IPS DF 19.7 (cell line): ENCODE data around the gene HLA-DMB.

Experiments used
- DNase-seq: peaks from one replicate; pipeline ENCODE4 v3.0.0-alpha.2; 2013; ENCODE audit warnings: low read depth, low spot score

HLA-DMB gene

DNA sequence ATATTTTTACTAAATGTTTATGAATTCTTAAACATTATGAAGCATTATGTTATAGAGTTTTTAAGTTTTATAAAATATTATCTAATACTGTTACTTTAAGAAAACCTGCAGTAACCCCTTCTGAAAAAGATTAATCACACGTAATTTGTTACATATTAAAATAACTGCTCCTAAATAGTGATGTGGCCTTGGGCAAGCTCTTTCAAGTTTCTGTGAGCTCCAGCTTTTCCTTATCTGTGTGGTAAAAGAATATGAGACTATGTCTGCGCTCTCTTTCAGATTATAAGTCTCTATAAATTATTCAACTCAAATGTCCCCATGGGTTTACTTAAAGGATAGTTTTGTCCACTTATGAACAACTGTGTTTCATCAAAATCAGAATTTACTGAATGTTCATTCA is 31.9 kb downstream of the HLA-DMB start:
- no peak for DNase-seq

DNA sequence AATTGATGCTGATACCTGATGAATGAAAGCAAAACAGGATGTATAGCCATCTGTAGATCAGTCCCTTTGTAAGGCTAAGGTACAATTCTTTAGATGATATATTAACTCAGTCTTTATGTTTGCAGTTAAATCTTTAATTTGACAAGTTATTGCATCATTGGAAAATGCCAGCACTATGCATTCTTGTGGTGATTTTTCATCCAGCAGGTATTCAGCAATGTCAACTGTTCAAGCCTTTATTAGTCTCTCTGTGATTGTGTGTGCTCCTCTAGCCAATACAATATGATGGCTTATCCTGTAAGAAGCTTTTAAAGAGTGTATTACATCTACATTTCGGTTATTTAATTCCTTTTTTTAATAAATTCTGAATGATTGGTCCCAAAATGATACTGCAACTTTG is 34.3 kb downstream of the HLA-DMB start:
- DNase-seq: no peak

DNA sequence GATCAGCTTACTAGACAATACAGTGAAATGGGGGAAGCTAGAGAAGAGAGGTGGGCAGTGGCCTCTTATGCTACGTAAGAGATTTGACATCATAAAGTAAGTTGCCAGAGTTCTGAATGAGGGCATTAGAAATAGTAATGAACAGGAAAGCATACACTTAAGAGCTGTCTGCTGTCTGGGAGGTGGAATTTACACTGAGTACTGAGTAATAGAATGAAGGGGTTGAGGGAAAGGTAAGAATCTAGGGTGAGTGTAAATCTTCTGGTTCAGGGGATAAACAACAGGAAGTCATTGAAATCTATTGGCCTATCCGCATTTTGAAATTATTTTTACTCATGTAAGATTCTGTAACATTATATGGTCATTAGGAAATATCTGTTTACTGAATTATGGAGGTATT is 35.8 kb downstream of the HLA-DMB start:
- DNase-seq: no peak

DNA sequence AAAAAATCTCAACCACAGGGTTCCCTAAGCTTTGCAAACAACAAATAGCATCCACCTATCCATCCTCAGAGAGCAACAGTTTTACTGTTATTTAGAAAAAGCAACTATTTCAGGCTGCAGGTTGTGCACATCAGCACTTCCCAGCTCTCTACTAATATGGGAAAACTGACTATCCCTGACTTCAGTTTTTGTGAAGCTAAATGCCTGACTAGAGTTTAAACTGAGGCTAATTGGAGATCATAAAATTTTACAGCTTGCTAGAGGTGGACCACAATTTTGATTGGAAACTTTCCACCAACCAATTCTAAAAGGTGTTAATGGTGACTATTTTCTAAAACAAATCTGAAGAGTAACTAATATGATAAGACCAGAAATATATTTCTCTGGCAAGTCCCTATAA is 36.9 kb downstream of the HLA-DMB start:
- DNase-seq: no peak

DNA sequence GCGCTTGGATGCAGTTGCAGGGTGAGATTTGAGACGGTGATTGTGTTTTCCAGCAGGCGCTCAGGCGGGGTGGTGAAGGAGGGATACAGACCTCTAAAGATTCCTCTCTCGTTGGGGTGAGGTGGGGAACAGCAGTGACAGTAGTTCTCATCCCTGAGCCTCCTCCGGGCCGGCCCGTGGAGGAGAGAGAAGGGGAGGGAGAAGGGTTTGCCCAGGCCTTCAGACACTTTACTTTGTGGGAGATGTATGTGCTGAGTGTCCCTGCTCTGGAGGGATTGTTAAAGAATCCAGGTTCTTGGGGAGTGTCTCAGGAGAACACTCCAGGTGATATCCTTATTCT is 45.9 kb downstream of the HLA-DMB start:
- DNase-seq: no peak

DNA sequence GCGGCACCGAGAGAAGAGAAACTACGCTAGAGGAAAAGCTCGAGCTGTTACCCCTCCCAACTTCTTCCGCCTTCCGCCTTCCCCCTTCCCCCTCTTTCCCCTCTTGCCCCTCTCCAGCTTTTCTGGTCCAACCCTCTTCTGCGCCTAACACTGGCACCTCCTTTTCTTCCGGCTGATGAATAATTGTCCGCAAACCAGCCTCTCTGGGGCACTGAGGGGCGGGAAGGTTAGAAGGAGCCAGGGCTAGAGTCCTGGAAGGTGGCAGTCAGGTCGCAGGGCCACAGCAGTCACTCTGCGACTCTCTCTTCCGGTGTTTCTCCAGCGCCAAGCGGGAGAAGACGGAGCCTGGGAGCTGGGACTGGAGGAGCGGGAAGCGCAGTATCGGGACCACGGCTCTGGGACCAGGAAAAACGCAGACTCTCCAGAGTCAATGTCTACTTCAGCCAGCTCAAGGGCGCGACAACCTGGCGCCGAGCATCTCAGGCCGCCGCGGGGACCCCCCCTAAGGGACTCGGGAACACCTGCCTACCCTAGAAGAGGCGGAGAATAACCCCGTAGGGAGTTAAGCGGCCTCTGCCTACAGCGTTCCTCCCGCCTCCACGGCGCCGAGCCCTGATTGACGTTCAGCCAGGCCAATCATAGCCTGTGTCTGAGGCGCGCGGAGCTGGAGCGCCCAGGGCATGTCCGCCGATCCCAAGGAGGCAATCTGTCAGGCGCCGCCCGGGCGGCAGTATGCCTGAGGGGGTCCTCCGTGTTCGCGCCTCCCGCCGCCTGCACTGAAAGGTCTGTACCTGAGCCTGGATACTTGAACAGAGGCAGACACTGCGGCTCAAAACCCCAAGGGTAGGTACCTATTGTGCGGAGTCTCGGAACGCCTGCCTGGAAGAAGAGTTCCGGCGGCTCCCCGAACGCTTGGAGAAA is 46.5 kb downstream of the HLA-DMB start:
- DNase-seq: peak; percentile 73

DNA sequence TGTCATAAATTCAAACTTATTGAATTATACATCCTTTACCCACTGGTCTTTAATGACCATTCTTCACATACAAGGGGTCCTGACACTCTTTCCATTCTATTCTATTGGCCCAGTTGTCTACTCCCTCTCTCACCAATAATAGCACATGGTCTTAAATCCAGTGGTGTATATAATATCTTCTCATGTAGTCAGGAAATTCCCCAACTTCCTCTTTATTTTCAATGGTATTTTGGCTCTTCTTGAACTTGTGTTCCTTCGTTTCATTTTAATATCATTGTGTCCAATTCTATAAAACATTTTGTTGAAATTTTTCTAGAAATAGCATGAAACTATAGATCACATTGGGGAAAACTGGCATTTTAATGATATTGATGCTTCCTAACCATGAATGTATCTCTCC is 50.0 kb downstream of the HLA-DMB start:
- DNase-seq: no peak

DNA sequence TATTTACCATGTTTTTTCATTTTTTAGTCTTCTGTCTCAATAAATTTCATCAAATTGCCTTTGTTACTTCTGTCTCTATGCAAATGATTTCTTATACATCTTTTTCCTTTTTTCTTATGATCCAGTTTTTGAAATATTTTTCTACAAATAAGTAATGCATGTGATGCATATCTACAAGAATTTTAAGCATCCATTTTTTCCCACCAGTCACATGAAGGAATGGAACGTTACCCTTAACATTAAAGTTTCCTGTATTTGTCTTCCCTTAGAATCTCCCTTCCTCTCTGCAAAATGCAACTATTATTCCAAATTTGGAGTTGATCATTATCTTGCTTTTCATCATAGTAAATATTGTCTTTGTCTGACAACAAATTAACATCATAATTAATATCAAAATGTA is 51.3 kb downstream of the HLA-DMB start:
- DNase-seq: no peak

DNA sequence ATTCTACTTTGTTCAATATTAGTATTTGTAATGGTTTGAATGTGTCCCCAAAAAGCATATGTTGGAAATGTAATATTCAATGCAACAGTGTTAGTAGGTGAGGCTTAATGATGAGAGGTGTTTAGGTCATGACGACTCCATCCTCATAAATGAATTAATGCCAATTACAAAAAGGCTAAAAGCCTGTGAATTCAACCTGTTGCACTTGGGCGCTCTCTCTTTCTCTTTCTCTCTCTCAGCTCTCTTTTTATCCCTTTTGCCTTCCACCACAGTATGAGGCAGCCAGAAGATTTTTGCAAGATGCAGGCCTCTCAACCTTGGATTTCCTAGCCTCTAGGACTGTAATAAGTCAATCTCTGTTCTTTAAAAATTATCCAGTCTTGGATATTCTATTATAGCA is 52.3 kb downstream of the HLA-DMB start:
- DNase-seq: no peak

DNA sequence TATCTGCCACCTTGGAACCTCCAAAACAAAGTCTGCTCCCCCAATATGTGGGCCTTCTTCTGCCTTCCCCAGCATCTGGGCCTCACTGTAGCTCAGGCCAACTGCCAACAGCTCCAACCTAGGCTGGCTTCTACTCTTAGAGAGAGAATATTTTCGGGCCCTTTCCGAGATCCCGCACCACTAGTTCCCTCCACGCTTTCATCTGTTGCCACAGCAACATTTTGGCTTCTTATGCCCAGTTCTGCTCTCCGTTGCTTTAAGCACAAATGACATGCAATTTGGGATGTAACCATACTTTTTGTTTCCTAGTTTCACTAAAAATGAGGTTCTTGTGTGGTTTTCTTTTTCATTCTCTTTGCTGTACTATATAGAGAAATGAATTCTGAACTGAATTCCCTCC is 53.2 kb downstream of the HLA-DMB start:
- no peak for DNase-seq

DNA sequence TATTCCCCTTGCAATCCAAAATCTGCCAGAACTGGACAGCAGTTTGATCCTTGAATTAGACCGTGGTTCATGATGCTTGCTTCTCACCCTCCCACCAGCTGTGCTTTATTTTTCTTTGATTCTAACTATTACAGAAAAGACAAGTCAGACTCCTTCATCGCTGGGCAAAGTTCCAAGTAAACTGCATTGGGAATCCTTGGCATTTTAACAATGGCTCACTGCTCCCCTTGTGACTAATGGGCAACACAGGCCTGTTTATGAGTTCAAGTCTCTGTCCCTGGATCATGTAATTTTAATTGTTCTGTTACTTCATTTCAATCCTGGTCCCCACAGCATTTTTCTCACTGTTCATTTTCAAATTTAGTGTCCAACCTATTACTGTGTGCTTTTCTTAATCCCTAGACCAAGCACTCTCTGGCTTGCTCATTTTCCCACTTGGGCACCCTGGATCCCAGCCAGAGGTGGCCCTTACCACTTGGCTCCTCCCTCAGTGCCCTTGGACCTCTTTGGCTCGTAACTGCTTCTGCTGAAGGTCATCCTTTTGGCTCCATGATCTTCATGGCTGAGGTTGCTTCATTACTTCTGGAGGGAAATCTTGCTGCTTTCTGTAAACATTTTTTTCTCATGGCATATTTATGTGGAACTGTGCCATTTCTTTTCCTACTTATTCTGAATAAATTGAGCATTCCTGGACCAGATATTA is 54.0 kb downstream of the HLA-DMB start:
- DNase-seq: no peak

DNA sequence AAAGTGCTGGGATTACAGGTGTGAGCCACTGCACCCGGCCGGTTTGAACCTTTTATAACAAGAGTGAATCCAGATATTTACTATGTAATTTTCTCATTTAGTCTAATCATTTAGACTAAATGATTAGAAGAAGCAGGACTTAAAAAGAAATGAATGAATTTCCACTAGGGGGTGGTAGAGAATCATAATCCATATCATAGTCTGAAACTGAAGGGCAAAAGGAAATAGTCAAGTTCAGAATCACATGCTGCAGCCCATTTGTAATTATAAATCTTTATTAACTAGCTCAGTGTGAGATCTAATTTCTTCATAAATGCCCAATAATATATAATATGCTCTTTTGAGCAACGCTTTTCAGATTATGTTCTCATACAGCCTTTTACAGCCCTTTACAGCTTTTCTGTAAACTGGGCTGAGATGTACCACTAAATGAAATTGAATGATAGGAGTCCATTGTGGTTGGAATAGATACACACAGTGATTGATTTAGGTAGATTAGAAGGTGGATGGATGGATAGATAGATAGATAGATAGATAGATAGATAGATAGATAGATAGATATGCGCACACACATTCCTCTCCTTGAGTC is 55.0 kb downstream of the HLA-DMB start:
- no peak for DNase-seq
